Mammary epithelial cell (primary cell): ENCODE measurements around the gene ILKAP.

ENCODE experiments used
- EZH2 ChIP-seq: IDR thresholded peaks from 2 replicates; pipeline ENCODE4 v1.6.1; 2012; ENCODE audit warnings: low read length, inconsistent platforms, borderline replicate concordance
- TF ChIP-seq, protein P1 (sequence below), 2 donors: IDR thresholded peaks in 1 of 2; conservative IDR thresholded peaks in 1 of 2; 2 replicates each; pipeline ENCODE4 v1.5.1; 2011 to 2012; ENCODE audit warnings: inconsistent platforms in 2 of 2, low read length in 2 of 2, mild to moderate bottlenecking in 2 of 2, control low read depth in 1 of 2, low read depth in 1 of 2; ENCODE audit not compliant: insufficient read depth in 1 of 2; ENCODE audit errors: extremely low read depth in 1 of 2

- TF ChIP-seq, protein P1, sequence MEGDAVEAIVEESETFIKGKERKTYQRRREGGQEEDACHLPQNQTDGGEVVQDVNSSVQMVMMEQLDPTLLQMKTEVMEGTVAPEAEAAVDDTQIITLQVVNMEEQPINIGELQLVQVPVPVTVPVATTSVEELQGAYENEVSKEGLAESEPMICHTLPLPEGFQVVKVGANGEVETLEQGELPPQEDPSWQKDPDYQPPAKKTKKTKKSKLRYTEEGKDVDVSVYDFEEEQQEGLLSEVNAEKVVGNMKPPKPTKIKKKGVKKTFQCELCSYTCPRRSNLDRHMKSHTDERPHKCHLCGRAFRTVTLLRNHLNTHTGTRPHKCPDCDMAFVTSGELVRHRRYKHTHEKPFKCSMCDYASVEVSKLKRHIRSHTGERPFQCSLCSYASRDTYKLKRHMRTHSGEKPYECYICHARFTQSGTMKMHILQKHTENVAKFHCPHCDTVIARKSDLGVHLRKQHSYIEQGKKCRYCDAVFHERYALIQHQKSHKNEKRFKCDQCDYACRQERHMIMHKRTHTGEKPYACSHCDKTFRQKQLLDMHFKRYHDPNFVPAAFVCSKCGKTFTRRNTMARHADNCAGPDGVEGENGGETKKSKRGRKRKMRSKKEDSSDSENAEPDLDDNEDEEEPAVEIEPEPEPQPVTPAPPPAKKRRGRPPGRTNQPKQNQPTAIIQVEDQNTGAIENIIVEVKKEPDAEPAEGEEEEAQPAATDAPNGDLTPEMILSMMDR (conservative IDR thresholded peaks at IDR 0.05 in 1 of 2, IDR thresholded peaks at IDR 0.05 in 1 of 2; ENCODE audit: extremely low read depth in 1 of 2, insufficient read depth in 1 of 2, low read depth in 1 of 2, low read length in 2 of 2): no peak
- TF ChIP-seq EZH2: no peak
Measured at GRCh38 chr2:238202326-238203093, 985 bp downstream of the ILKAP start.
